Measurements from ENCODE around the gene KLRC3.
"Not testable (repeated sequence)": the region's sequence is repeated elsewhere in the genome, so short reads cannot be mapped to it uniquely, and the experiment has no call there.

The KLRC3 gene

GRCh38 chr12:10398168-10398567 is 22.2 kb downstream of the KLRC3 start:
- DNase-seq = no peak

GRCh38 chr12:10397296-10397695 is 23.1 kb downstream of the KLRC3 start:
- DNase-seq = no peak

DNA sequence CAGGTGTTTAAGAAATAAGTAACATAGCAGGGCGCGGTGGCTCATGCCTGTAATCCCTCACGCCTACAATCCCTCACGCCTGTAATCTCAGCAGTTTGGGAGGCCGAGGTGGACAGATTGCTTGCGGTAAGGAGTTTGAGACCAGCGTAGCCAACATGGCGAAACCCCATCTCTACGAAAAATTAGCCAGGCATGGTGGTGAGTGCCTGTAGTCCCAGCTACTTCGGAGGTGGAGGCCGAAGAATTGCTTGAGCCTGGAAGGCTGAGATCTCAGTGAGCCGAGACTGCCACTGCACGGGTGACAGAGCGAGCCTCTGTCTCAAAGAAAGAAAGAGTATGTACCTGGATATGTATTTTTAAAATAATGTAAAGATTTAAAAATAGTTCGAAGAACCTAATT is 24.2 kb downstream of the KLRC3 start:
- DNase-seq = not testable (repeated sequence)

DNA sequence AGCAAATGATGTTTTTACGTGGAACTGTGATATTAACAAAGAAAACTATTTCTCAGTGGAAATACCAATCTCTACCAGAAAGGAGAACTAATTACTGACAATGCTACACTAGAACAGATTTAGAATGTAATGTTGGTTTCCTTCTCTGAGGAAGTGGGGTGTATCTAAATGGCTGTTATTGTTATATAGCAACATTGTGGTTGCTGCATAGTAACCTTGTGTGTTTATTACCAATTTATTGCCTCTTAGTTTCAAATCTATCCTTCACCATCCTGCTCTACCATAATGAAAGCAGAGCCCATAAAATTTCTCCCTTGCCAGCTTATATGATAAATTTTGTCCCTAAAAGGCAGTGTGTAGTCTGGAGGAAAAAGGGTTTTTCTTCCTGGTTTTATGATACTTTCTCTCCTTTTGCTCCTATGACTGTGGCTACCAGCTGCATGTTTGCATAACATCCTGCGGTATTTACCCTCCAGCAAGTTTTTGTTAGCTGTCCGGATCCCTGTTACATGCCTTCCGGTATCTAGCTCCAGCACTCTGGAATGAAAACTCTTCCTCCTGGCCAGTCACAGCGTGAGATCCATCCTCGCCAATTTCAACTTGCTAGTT is 24.9 kb downstream of the KLRC3 start:
- no peak for DNase-seq

DNA sequence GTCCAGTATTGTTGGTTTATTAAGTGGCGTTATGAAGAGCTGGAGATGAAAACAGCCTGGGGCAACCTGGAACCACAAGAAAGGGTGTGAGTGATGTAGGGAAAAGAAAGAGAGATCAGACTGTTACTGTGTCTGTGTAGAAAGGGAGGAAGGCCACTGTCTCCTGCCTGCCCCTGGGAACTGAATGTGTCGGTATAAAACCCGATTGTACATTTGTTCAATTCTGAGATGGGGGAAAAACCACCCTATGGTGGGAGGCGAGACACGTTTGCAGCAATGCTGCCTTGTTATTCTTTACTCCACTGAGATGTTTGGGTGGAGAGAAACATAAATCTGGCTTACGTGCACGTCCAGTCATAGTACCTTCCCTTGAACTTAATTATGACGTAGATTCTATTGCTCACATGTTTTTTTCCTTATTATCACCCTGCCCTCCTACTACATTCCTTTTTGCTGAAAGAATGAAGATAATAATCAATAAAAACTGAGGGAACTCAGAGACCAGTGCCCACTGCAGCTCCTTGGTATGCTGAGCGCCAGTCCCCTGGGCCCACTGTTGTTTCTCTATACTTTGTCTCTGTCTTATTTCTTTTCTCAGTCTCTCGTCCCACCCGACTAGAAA is 25.8 kb downstream of the KLRC3 start:
- DNase-seq = not testable (repeated sequence)

DNA sequence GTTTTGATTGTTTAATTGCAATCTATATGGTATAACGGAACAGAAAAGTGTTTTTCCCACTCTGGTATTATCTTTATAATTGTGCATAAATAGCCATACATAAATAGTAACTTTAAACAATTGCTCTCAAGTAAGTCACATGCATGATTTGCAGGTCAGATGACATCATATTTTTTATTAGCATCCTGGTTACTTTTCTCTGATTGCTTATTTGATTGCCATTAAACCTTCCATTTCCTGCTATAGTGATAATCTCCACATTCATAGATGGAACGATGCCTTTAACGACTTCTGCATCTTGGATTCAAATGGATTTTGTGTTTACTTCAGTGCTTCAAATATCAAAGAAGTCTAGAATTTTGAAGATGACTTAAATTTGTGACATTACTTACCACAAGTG is 27.1 kb downstream of the KLRC3 start:
- DNase-seq = no peak

DNA sequence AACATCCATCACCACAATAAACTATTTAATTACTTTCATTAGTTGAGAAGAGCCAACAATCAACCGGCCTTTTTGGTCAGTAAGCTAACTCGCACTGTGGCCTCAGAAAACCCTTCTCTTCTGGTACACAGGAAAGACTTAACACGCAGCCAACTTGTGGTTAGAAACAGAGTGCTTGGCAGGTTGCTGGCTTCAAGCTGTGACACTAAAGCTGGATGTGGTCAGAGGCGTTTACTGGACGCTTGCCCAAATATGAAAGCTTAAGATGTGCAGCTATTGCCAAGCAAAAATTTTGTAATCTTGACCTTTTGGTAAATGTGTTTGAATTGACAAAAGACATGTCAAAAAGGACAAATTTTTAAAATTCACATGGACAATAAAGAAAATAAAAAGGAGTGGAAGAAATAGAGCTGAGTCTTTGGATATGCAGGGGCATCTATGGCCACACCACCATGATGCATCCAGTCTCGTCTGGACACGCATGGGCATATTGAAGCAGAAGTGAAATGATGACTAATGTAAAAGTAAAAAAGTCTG is 27.9 kb downstream of the KLRC3 start:
- DNase-seq = no peak

- not testable (repeated sequence) for DNase-seq
These were observed 29.4 kb downstream of the KLRC3 start for GRCh38 chr12:10390991-10391390.

GRCh38 chr12:10389904-10390303 is 30.5 kb downstream of the KLRC3 start, which contains the start of gene KLRK1:
KLRK1 (minus strand) TSS chr12:10390041; CDS start chr12:10388810, 1,231 bp downstream.
- no peak for DNase-seq

GRCh38 chr12:10388624-10389413 is 31.6 kb downstream of the KLRC3 start:
- no peak for DNase-seq

DNA sequence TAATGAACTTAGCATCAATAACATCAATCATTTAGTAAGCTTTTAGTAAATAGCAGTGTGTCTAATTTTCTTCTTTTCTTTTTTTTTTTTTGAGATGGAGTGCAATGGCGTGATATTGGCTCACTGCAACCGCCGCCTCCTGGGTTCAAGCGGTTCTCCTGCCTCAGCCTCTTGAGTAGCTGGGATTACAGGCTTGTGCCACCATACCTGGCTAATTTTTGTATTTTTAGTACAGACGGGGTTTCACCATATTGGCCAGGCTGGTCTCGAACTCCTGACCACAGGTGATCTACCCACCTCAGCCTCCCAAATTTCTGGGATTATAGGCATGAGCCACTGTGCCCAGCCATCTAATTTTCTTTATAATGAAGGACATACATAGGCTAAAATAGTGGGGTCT is 32.9 kb downstream of the KLRC3 start:
- not testable (repeated sequence) for DNase-seq

DNA sequence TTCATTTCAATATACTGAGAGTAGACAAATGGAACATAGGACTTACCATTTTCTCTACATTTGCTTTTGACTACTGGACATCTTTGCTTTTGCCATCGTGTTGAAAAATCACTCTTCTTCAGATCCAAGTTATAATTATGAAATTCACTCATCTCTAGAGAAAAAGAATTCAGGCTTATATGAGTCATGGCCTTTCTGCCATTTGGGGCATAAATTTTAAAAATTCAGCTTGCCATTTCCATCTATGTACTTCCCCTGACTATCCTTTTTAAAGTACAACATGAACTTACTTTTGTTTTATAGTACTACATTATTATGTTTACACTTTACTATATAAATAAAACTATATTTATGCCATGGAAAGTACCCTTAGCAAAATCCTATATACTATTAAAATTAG is 33.5 kb downstream of the KLRC3 start:
- DNase-seq = no peak

DNA sequence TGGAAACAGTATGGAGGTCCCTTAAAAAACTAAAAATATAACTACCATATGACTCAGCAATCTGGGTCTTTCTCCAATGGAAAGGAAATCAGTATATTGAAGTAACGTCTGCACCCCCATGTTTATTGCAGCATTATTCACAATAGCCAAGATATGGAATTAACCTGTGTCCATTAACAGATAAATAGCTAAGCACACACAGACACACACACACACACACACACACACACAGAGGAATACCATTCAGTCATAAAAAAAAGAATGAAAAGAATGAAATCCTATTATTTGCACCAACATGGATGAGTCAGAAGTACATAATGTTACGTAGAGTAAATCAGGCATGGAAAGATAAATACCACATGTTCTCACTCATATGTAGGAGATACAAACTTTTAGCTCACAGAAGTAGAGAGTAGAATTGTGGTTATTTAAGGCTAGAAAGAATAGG is 35.2 kb downstream of the KLRC3 start:
- DNase-seq = no peak

- DNase-seq = no peak
These were observed 36.2 kb downstream of the KLRC3 start for GRCh38 chr12:10384191-10384590.

- no peak for DNase-seq
These were observed 38.3 kb downstream of the KLRC3 start for GRCh38 chr12:10381928-10382628.

GRCh38 chr12:10378737-10379136 is 41.7 kb downstream of the KLRC3 start:
- not testable (repeated sequence) for DNase-seq

- DNase-seq = no peak
These were observed 45.8 kb downstream of the KLRC3 start for GRCh38 chr12:10374624-10375018.

- no peak for DNase-seq
These were observed 47.8 kb downstream of the KLRC3 start for GRCh38 chr12:10372559-10372958.

DNA sequence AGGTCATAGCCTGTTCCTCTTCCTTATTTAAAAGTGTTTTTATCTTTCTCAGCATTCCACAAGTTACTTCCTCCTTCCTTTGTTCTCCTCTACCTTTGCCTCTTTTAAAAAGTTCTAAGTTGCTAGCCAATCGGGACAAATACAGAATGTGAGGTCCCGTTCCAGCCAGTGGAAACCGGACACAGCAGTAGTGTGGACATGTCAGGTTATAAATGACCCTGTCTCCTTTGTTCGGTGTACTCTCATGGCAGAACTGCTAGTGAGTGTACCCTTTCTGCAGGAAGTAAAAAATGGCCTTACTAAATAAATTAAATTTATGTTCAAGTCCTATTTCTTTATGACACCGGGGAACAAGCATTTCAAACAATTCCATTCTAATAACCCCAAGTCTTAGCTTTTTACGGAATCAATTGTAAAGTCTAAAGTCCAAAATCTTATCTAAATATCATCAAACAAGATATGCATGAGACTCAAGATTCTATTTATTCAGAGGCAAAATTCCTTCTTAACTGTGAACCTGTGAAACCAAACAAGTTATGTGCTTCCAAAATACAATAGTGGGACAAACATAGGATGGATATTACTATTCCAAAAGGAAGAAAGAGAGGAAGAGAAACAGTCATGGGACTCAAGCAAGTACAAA is 48.4 kb downstream of the KLRC3 start:
- DNase-seq = not testable (repeated sequence)

DNA sequence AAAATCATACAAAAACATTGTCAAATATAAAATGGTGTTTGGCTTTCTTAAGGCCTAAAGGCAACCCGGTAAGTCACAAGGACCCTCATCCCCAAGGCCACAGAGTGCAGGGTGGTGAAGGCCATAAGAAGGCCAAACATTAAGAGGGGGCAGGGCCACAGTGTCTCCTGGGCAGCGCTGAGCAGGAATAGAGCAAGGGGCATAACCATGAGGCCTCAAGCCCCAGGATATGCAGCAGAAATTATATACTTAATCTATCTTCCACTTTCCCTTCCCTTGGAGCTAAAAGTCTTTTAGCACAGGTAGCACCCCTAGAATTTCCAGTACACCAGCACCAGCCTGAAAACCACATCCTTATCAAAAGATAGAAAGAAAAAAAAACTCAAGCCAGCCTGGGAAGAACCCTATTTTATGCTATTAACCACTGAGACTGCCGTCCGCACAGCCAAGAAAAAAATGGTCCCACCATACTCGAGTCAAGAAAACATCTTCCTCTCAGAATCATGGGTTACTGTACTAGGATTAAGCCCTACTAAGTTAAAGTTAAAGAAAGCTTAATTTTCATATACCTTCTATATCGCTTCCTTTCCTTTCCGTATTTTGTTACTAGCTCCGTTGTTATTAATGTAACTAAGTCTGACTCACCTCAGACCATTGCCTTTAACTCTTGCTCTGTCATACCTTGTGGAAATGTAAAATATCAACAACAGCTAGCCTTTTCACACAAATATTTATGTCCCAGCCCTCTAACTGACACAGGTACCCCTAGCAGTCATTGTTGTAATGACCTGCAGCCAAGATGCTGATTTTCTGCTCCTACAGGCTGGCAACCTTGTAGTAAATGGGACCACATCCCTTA is 50.6 kb downstream of the KLRC3 start:
- no peak for DNase-seq
